Inferior parietal cortex (tissue), 1 donor: ENCODE data around the gene RETREG1.
"Not testable (repeated sequence)": the region's sequence is repeated elsewhere in the genome, so short reads cannot be mapped to it uniquely, and the experiment has no call there.

Source experiments
- DNase-seq: peaks from one replicate; pipeline ENCODE4 v3.0.0-alpha.2; 2016; ENCODE audit errors: extremely low spot score

RETREG1 gene

GRCh38 chr5:16615741-16616535 is 859 bp downstream of the RETREG1 start:
- DNase-seq: no peak

- no peak for DNase-seq
Measured at GRCh38 chr5:16612007-16612406, 4.8 kb downstream of the RETREG1 start.

GRCh38 chr5:16610896-16611295 is 5.9 kb downstream of the RETREG1 start:
- not testable (repeated sequence) for DNase-seq

GRCh38 chr5:16609412-16609811 is 7.4 kb downstream of the RETREG1 start:
- no peak for DNase-seq

GRCh38 chr5:16606628-16607027 is 10.2 kb downstream of the RETREG1 start:
- no peak for DNase-seq

- DNase-seq: no peak
Measured at GRCh38 chr5:16603701-16604100, 13.1 kb downstream of the RETREG1 start.

- no peak for DNase-seq
Measured at GRCh38 chr5:16603295-16603694, 13.5 kb downstream of the RETREG1 start.

- no peak for DNase-seq
Measured at GRCh38 chr5:16602182-16602581, 14.6 kb downstream of the RETREG1 start.

GRCh38 chr5:16600946-16601345 is 15.9 kb downstream of the RETREG1 start:
- no peak for DNase-seq

GRCh38 chr5:16600397-16600796 is 16.4 kb downstream of the RETREG1 start:
- DNase-seq: peak; percentile 68

- no peak for DNase-seq
Measured at GRCh38 chr5:16597946-16598694, 18.7 kb downstream of the RETREG1 start.

GRCh38 chr5:16596581-16596940 is 20.2 kb downstream of the RETREG1 start:
- DNase-seq: no peak

GRCh38 chr5:16595881-16596580 is 20.8 kb downstream of the RETREG1 start:
- DNase-seq: no peak

- no peak for DNase-seq
Measured at GRCh38 chr5:16593628-16594027, 23.2 kb downstream of the RETREG1 start.

GRCh38 chr5:16593013-16593412 is 23.8 kb downstream of the RETREG1 start:
- no peak for DNase-seq

GRCh38 chr5:16592255-16592654 is 24.5 kb downstream of the RETREG1 start:
- no peak for DNase-seq

- DNase-seq: no peak
Measured at GRCh38 chr5:16590685-16591084, 26.1 kb downstream of the RETREG1 start.

GRCh38 chr5:16589658-16590057 is 27.1 kb downstream of the RETREG1 start:
- DNase-seq: no peak

- DNase-seq: no peak
Measured at GRCh38 chr5:16588434-16589214, 28.2 kb downstream of the RETREG1 start.

- no peak for DNase-seq
Measured at GRCh38 chr5:16586556-16586955, 30.2 kb downstream of the RETREG1 start.

- no peak for DNase-seq
Measured at GRCh38 chr5:16585041-16585667, 31.6 kb downstream of the RETREG1 start.
